Measurements from ENCODE around the gene CLEC2B. TPM values are rescaled to one million over a fixed set of nuclear protein-coding genes. Genes with fewer than 3 reads are reported as not detected.

Gene CLEC2B
- 100 to 1,000 TPM in 2 of 3 donors, 10 to 100 TPM in 1; 92.8 to 134 (median 130) TPM for polyA plus RNA-seq

- Mint-ChIP-seq H3K9me3 (no peaks in the 10 kb centered on the region), H3K27me3 (ENCODE audit: low read depth in 3 of 3) (peaks cover 1 to 12% (median 5%) of the 10 kb centered on the region in 3 donors), H3K4me3 (peak within 1 kb of the TSS; percentile 89 to 97 (median 93)), H3K4me1 (peaks cover 14 to 31% of the 10 kb centered on the region in 2 donors), H3K27ac (peak within 1 kb of the TSS; percentile 97 to 100 (median 99)), H3K36me3 (peaks cover 0 to 14% (median 7%) of the 10 kb centered on the region in 3 donors)
- DNase-seq, result peak; percentile 70 to 77 (median 75)
Observed at GRCh38 chr12:9869307-9870161, at the start of gene CLEC2B. CLEC2B (minus strand) TSS chr12:9869354.

GRCh38 chr12:9911708-9912107 lies 42.6 kb upstream of the CLEC2B start:
- Mint-ChIP-seq H3K27ac (no peak overlapping the region), H3K4me1 (peaks cover 27 to 34% of the 10 kb centered on the region in 2 donors), H3K36me3 (peaks cover 6 to 16% (median 13%) of the 10 kb centered on the region in 3 donors), H3K4me3 (peak overlapping the region in 1 of 5 donors; percentile 21), H3K27me3 (ENCODE audit: low read depth in 3 of 3) (no peaks in the 10 kb centered on the region), H3K9me3 (peaks cover 13 to 37% (median 29%) of the 10 kb centered on the region in 6 donors)
- no peak for DNase-seq

GRCh38 chr12:9910716-9911421 lies 41.7 kb upstream of the CLEC2B start:
- H3K27me3 Mint-ChIP-seq (ENCODE audit: low read depth in 3 of 3), result no peaks in the 10 kb centered on the region
- H3K4me1 Mint-ChIP-seq, result peaks cover 35 to 42% of the 10 kb centered on the region in 2 donors
- no peak overlapping the region for H3K4me3 Mint-ChIP-seq
- peak overlapping the region in 3 of 6 donors; percentile 3 to 77 (median 20) for H3K27ac Mint-ChIP-seq
- peaks cover 6 to 16% (median 13%) of the 10 kb centered on the region in 3 donors for H3K36me3 Mint-ChIP-seq
- peaks cover 13 to 37% (median 29%) of the 10 kb centered on the region in 6 donors for H3K9me3 Mint-ChIP-seq
- DNase-seq, result no peak

- Mint-ChIP-seq H3K36me3 (peaks cover 6 to 16% (median 13%) of the 10 kb centered on the region in 3 donors), H3K4me1 (peaks cover 38 to 50% of the 10 kb centered on the region in 2 donors), H3K27ac (peak overlapping the region in 1 of 6 donors; percentile 21), H3K9me3 (peaks cover 13 to 37% (median 29%) of the 10 kb centered on the region in 6 donors), H3K4me3 (no peak overlapping the region), H3K27me3 (ENCODE audit: low read depth in 3 of 3) (no peaks in the 10 kb centered on the region)
- no peak for DNase-seq
Observed at GRCh38 chr12:9909724-9910123, 40.6 kb upstream of the CLEC2B start.

- H3K27me3 Mint-ChIP-seq (ENCODE audit: low read depth in 3 of 3), result no peaks in the 10 kb centered on the region
- H3K4me1 Mint-ChIP-seq, result peaks cover 38 to 50% of the 10 kb centered on the region in 2 donors
- H3K9me3 Mint-ChIP-seq, result peaks cover 10 to 37% (median 30%) of the 10 kb centered on the region in 6 donors
- no peak overlapping the region for H3K4me3 Mint-ChIP-seq
- peak overlapping the region in 3 of 6 donors; percentile 44 to 56 (median 49) for H3K27ac Mint-ChIP-seq
- no peak for DNase-seq
- H3K36me3 Mint-ChIP-seq, result peaks cover 6 to 16% (median 13%) of the 10 kb centered on the region in 3 donors
Observed at GRCh38 chr12:9908350-9908749, 39.2 kb upstream of the CLEC2B start.

GRCh38 chr12:9907769-9908168 lies 38.6 kb upstream of the CLEC2B start:
- no peak overlapping the region for H3K4me3 Mint-ChIP-seq
- no peak for DNase-seq
- H3K27me3 Mint-ChIP-seq (ENCODE audit: low read depth in 3 of 3), result no peaks in the 10 kb centered on the region
- peaks cover 14 to 40% (median 34%) of the 10 kb centered on the region in 6 donors for H3K9me3 Mint-ChIP-seq
- H3K27ac Mint-ChIP-seq, result peak overlapping the region in 4 of 6 donors; percentile 44 to 77 (median 52)
- H3K36me3 Mint-ChIP-seq, result peaks cover 6 to 19% (median 12%) of the 10 kb centered on the region in 3 donors
- peaks cover 36 to 45% of the 10 kb centered on the region in 2 donors for H3K4me1 Mint-ChIP-seq

- peaks cover 6 to 17% (median 9%) of the 10 kb centered on the region in 3 donors for H3K36me3 Mint-ChIP-seq
Observed at GRCh38 chr12:9906873-9907272, 37.7 kb upstream of the CLEC2B start.

GRCh38 chr12:9902539-9903228 lies 33.5 kb upstream of the CLEC2B start:
- Mint-ChIP-seq H3K27me3 (ENCODE audit: low read depth in 3 of 3) (peaks cover 0 to 6% (median 3%) of the 10 kb centered on the region in 3 donors), H3K9me3 (peaks cover 4 to 17% (median 13%) of the 10 kb centered on the region in 6 donors), H3K36me3 (peaks cover 0 to 7% (median 0%) of the 10 kb centered on the region in 3 donors), H3K27ac (no peak overlapping the region), H3K4me3 (no peak overlapping the region), H3K4me1 (peaks cover 20 to 26% of the 10 kb centered on the region in 2 donors)
- no peak for DNase-seq

More at GRCh38 chr12:9906873-9907272, 37.7 kb upstream of the CLEC2B start:
- Mint-ChIP-seq H3K9me3 (peaks cover 14 to 40% (median 37%) of the 10 kb centered on the region in 6 donors), H3K4me3 (peak overlapping the region; percentile 42 to 68 (median 64)), H3K27ac (peak overlapping the region; percentile 56 to 87 (median 80)), H3K27me3 (ENCODE audit: low read depth in 3 of 3) (peaks cover 0 to under 1% (median 0%) of the 10 kb centered on the region in 3 donors), H3K4me1 (peaks cover 30 to 41% of the 10 kb centered on the region in 2 donors)
- peak; percentile 74 to 75 (median 74) for DNase-seq

GRCh38 chr12:9900930-9901329 lies 31.8 kb upstream of the CLEC2B start:
- Mint-ChIP-seq H3K27ac (no peak overlapping the region), H3K4me1 (peaks cover 3 to 9% of the 10 kb centered on the region in 2 donors), H3K9me3 (peaks cover 4 to 17% (median 13%) of the 10 kb centered on the region in 6 donors), H3K36me3 (peaks cover 0 to 7% (median 0%) of the 10 kb centered on the region in 3 donors), H3K4me3 (no peak overlapping the region), H3K27me3 (ENCODE audit: low read depth in 3 of 3) (peaks cover 0 to 6% (median 6%) of the 10 kb centered on the region in 3 donors)
- DNase-seq, result no peak

GRCh38 chr12:9899209-9899608 lies 30.1 kb upstream of the CLEC2B start:
- H3K36me3 Mint-ChIP-seq, result peaks cover 0 to 7% (median 0%) of the 10 kb centered on the region in 3 donors
- H3K9me3 Mint-ChIP-seq, result peaks cover 4 to 17% (median 13%) of the 10 kb centered on the region in 6 donors
- H3K27ac Mint-ChIP-seq, result no peak overlapping the region
- DNase-seq, result no peak
- H3K4me3 Mint-ChIP-seq, result no peak overlapping the region
- peaks cover 0 to 6% (median 6%) of the 10 kb centered on the region in 3 donors for H3K27me3 Mint-ChIP-seq (ENCODE audit: low read depth in 3 of 3)
- H3K4me1 Mint-ChIP-seq, result no peaks in the 10 kb centered on the region

- Mint-ChIP-seq H3K36me3 (peaks cover 0 to under 1% (median 0%) of the 10 kb centered on the region in 3 donors), H3K9me3 (peaks cover 0 to 6% (median 5%) of the 10 kb centered on the region in 6 donors), H3K27me3 (ENCODE audit: low read depth in 3 of 3) (peaks cover 2 to 6% (median 6%) of the 10 kb centered on the region in 3 donors), H3K4me1 (no peaks in the 10 kb centered on the region), H3K4me3 (no peak overlapping the region), H3K27ac (no peak overlapping the region)
- DNase-seq, result no peak
Observed at GRCh38 chr12:9897535-9897934, 28.4 kb upstream of the CLEC2B start.

- Mint-ChIP-seq H3K27ac (no peak overlapping the region), H3K4me3 (no peak overlapping the region), H3K4me1 (no peaks in the 10 kb centered on the region), H3K9me3 (no peaks in the 10 kb centered on the region), H3K27me3 (ENCODE audit: low read depth in 3 of 3) (peaks cover 2 to 6% (median 4%) of the 10 kb centered on the region in 3 donors), H3K36me3 (peaks cover 0 to 3% (median 0%) of the 10 kb centered on the region in 3 donors)
- no peak for DNase-seq
Observed at GRCh38 chr12:9895215-9895971, 26.2 kb upstream of the CLEC2B start.

All from immature natural killer cell (primary cell).